HG03460 (cell line): ENCODE results near the gene MED15.

ENCODE experiments used
- ATAC-seq: cut with Tn5 transposase; IDR thresholded peaks from one replicate; pipeline ENCODE4 v1.9.1; 2021; ENCODE audit not compliant: unreplicated experiment

MED15 gene

GRCh38 chr22:20550851-20551744, 43.7 kb downstream of the MED15 start:
- ATAC-seq: no peak

GRCh38 chr22:20551805-20552442, 44.5 kb downstream of the MED15 start:
- no peak for ATAC-seq

- no peak for ATAC-seq
These were observed 45.3 kb downstream of the MED15 start for GRCh38 chr22:20552443-20553401.

GRCh38 chr22:20553947-20554741, 46.7 kb downstream of the MED15 start:
- no peak for ATAC-seq

GRCh38 chr22:20554824-20555223, 47.4 kb downstream of the MED15 start:
- no peak for ATAC-seq

- ATAC-seq: no peak
These were observed 51.1 kb downstream of the MED15 start for GRCh38 chr22:20558534-20558933.

- ATAC-seq: no peak
These were observed 51.9 kb downstream of the MED15 start for GRCh38 chr22:20559174-20559760.

GRCh38 chr22:20560716-20561115, 53.3 kb downstream of the MED15 start:
- ATAC-seq: no peak

- ATAC-seq: no peak
These were observed 54.5 kb downstream of the MED15 start for GRCh38 chr22:20561882-20562281.

GRCh38 chr22:20562607-20563465, 55.4 kb downstream of the MED15 start:
- no peak for ATAC-seq

GRCh38 chr22:20563466-20563906, 56.1 kb downstream of the MED15 start:
- ATAC-seq: no peak

- no peak for ATAC-seq
These were observed 56.5 kb downstream of the MED15 start for GRCh38 chr22:20563941-20564371.

- ATAC-seq: no peak
These were observed 57.8 kb downstream of the MED15 start for GRCh38 chr22:20565079-20565734.

GRCh38 chr22:20565761-20566160, 58.4 kb downstream of the MED15 start:
- ATAC-seq: no peak

GRCh38 chr22:20566420-20567260, 59.2 kb downstream of the MED15 start:
- ATAC-seq: no peak

GRCh38 chr22:20567371-20567847, 60.0 kb downstream of the MED15 start:
- no peak for ATAC-seq

GRCh38 chr22:20567993-20568417, 60.6 kb downstream of the MED15 start:
- ATAC-seq: no peak
